Measurements from ENCODE around the gene EXOC6.

EXOC6 gene

DNA sequence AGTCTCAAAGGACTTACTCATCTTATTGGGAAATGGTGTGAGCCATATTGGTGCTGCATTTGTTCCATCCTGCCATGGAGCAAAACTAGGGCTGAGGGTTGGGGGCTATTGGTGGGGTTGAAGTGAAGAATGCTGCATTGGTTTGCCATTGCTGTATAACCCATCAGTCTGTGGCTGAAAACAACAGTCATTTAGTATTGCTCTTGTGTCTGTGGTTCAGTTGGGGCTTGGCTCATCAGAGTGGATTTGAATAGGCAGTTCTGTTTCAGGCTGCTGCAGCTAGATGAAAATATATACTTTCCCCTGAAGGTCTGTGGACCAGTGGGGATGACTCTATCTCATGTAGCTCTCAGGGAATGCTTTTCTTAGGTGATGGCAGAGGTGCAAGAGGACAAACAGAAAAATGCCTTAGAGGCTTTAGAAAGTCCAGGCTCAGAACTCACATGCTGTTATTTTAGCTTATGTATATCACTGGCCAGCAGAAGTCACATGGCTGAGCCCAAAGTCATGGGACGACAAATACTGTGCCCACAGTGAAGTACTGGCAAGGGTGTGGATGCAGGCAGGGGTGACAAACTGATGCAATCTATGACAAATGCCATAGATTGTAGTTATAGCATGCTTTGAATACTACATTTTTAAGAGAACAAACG is 15.2 kb upstream of the EXOC6 start:
- no peak for DNase-seq

DNA sequence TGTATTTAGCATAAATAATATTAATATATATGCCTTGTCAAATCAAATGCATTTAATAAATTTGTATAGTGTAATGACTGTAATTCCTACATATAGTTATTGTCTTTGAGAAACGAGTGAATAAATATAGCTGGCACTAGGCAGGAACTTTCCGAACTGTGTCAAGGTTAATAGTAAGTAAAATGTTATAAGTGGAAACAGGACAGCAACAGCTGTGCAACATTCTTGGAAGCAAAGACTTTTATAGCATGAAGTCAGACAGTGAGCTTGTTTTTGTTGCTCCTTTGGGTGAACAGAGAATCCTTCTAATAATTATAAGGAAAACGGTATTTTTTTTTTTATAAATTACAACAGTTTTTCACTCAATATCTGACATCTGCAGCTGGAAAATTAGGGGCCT is 14.0 kb upstream of the EXOC6 start:
- DNase-seq: no peak

- DNase-seq: no peak
These were observed 13.3 kb upstream of the EXOC6 start for GRCh38 chr10:92834986-92835385.

DNA sequence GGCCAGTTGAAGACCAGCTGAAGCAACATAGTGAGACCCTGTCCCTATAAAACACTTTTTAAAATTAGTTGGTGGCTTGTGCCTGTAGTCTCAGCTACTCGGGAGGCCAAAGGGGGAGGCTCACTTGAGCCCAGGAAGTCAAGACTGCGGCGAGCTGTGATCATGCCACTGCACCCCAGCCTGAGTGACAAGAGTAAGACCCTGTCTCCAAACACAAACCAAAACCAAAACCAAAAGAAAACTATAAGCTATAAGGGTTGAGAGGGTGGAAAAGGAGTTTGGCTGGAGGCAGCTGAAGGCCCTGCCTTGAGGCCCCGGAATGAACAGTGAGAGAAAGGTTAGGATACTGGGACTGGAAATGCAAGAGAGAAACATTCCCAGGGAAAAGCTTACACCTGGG is 10.9 kb upstream of the EXOC6 start:
- no peak for DNase-seq

DNA sequence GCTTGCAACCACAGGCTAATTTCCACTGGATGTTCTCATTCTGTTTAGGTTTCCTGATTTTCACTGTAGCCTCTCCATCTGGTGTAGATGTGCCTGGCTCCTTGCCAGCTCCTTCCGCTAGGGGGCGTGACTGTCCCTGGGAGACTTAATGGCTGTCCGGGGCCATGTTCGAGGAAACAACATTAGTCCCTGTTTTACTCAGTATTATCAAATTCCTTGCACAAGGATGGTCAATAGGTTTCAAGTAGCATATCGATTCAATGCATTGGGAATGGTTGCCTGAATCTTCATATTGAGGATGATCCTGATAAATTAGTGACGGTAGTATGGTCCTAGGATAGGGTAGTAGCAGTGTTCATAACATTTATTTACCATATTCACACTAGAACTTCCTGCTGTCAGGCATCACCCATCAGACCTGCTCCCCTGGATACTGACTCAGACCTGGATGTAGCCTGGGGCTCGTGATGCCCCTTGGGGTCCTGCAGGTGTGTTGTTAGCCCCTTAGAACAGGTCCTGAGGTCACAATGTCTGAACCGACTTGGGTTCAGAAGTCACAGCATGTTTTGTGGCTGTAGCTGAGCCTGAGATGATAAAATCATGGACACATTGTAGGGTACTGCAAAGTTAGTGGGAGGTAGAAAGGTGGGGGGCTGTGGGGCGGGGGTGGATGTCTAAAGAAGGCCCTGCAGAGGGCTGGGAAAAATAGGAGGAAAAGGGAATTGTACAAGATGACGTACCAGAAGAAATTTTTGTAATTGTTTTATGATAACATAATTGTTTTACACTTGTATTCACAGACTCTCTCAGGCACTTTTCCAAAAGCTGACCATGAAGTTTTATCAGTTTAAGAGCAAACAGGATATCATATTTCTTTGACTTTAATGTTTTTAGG is 8.9 kb upstream of the EXOC6 start:
- no peak for DNase-seq

- DNase-seq: no peak
These were observed 3.6 kb upstream of the EXOC6 start for GRCh38 chr10:92844746-92845145.

DNA sequence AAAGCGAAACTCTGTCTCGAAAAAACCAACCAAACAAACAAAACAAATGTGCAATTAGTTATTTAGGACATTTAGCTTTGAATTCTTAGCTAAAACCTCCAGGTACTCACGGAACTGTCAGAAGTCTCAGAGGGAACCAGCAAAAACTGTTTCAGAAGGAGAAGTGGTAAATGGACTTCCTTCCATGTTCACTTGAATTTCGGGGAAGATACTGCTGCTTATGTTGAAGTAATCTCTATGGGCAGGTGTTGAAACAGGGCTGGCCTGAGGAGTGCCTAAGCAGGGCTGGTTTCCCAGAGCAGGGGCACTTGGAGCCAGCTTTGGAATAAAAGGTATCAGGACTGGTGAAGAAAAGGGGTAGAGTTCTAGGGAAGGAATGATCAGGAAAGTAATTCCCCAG is 2.4 kb upstream of the EXOC6 start:
- no peak for DNase-seq

DNA sequence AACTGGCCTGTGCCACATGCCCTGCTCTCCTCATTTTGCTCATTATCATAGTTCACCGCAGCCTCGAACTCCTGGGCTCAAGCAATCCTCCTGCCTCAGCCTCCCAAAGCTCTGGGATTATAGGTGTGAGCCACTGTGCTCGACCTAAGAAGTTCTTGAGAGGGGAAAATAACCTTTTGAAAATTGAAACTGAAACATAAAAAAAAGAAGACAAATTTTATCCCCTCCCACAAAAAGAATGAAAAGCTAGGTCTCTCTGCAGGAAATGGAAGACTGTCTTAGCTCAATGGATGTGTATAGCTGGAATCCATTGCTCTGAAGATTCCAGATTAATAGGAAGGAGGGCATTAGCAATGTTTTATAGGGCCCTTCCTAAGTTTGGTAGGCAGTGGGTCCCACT is 2.0 kb upstream of the EXOC6 start:
- DNase-seq: no peak

DNA sequence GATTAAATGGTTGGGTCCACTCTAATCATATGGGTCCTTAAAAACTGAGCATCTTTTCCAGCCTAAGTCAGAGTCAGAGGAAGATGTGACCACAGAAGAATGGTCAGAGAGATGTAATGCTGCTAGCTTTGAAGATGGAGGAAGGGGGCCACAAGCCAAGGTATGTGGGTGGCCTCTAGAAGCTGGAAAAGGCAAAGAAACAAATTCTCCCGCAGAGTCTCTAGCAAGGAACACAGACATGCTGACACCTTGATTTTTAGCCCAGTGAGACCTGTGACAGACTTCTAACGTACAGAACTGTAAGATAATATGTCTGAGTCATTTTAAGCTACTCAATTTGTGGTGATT is 1.5 kb upstream of the EXOC6 start:
- no peak for DNase-seq

GRCh38 chr10:92847202-92847864 is 987 bp upstream of the EXOC6 start:
- DNase-seq: no peak

- no peak for DNase-seq
These were observed 281 bp upstream of the EXOC6 start for GRCh38 chr10:92848037-92848440.

DNA sequence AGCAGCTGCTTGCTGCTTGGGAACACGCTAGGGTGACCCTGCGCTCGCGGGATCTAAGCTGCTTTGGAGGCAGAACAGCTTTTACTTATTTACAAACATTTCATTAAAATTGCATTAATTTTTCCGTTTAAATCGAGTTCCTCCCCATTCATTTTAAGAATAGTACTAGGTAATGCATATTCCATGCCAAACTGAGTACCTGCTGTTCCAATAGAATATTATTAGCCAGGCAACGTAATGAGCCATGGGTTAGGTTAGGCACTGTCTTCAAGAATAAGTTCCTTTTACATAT is 860 bp downstream of the EXOC6 start:
- DNase-seq: no peak

- no peak for DNase-seq
These were observed 1.3 kb downstream of the EXOC6 start for GRCh38 chr10:92849576-92850090.

- DNase-seq: no peak
These were observed 1.9 kb downstream of the EXOC6 start for GRCh38 chr10:92850185-92850584.

DNA sequence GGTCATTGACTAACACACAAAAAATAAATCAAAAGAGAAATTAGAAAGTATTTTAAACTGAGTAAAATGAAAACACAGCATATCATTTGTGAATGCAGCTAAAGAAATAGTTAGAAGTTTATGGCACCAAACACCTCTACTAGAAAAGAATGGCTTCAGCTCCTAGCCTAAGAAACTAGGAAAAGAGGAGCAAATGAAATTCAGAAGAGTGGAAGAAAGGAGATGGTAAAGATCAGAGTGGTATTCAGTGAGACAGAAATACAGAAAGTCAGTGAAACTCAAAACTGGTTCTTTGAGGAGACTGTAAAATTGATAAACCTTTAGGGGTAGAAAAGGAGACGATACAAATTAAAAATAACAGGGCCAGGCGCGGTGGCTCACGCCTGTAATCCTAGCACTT is 2.7 kb downstream of the EXOC6 start:
- DNase-seq: no peak

DNA sequence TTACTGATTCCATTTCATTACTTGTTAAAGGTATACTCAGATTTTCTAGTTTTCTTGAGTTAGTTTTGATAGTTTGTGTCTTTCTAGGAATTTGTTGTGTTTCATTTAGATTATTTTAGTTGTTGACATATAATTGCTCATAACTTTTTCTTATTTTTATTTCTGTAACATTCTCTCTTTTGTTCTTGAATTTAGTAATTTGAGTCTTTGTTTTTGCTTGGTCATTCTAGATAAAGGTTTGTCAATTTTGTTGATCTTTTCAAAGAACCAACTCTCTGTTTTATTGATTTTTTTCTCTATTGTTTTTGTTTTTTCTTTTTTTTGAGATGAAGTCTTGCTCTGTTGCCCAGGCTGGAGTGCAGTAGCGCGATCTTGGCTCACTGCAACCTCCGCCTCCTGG is 7.2 kb downstream of the EXOC6 start:
- DNase-seq: no peak

DNA sequence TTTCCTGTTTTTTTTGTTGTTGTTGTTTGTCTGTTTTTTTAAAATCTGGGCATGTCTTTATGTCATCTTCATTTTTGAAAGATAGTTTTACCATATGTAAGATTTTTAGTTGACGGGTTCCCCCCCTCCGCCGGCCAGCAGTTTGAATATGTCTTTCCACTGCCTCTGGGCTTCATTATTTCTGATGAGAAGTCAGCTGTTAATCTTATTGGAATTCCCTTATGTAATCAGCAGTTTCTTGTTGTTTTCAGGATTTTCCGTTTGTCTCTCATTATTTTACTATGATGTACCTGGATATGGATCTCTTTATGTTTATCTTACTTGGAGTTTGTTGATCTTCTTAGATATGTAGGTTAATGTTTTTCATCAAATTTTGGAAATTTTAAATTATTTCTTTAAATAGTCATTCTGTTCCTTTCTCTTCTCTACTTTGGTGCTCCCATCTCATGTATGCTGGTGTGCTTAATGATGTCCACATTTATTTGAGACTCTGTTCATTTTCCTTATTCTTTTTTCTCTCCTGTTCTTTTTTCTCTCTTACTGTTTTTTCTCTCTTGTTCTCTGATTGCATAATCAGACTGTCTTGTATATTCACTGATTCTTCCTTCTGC is 9.7 kb downstream of the EXOC6 start:
- no peak for DNase-seq

DNA sequence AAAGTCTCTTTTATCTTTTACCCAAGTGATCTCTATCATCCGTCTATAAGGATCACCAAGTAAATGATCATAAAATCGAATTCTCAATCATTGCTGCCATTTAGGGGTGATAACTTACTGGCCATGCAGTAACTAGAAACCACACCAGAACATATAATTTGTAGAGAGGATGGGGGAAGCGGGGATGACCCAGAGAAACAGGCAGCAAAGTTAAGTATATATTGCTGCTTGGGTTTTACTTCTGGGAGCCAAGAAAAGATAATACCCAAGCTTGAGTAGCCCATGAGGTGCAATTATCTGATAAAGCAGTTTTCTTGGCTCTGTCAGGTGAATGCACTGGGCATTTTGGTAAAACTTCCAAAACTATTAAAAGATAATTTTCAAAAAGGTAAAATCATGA is 18.9 kb downstream of the EXOC6 start:
- DNase-seq: no peak

DNA sequence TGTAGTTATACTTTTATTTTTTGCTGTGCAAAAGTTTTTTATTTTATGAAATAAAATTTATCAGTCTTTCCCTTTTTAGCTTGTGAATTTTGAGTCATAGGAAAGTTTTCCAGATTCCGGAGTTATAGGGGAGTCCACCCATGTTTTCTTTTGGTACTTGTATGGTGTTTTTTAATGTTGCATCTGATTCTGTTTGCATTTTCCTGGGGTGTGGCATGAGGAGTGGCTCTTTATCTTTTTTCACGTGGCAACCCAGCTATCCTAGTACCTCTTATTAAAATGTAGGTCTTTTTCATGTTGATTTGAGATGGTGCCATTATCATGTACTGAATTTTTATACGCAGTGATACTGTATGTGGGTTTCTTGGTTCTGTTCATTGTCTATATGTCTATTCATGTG is 19.7 kb downstream of the EXOC6 start:
- DNase-seq: no peak

GRCh38 chr10:92868557-92868956 is 20.2 kb downstream of the EXOC6 start:
- DNase-seq: no peak

GRCh38 chr10:92873029-92873428 is 24.7 kb downstream of the EXOC6 start:
- DNase-seq: no peak

DNA sequence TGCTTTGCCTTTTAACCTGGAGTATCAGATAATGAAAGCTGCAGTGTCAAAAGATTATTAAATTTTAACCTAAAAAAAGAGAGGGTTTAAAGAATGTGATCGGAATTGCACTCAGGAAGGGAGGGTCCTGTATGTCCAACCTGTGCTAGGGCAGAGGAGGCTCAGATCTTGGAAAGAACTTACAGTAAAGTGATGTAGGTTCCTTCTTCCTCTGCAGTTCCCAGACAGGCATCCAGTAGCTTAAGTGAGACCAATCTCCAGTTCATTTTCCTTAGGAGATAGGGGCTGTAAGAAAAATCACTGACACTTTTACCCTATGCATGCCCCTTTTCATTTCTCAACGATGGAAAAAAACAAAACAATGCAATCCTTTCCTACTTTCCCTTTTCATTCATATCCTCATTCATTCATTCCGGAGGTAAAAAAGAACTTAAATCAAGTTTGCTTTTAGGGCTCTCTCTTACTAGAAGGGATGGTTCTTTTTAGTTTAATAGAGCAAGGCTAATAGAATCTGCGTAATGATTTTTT is 28.3 kb downstream of the EXOC6 start:
- DNase-seq: no peak

- no peak for DNase-seq
These were observed 32.0 kb downstream of the EXOC6 start for GRCh38 chr10:92880233-92880861.
